ENCODE measurements around the gene RHOBTB1.

GRCh38 chr10:60908031-60908430 lies 36.0 kb downstream of the RHOBTB1 start:
- TF ChIP-seq, protein P1, sequence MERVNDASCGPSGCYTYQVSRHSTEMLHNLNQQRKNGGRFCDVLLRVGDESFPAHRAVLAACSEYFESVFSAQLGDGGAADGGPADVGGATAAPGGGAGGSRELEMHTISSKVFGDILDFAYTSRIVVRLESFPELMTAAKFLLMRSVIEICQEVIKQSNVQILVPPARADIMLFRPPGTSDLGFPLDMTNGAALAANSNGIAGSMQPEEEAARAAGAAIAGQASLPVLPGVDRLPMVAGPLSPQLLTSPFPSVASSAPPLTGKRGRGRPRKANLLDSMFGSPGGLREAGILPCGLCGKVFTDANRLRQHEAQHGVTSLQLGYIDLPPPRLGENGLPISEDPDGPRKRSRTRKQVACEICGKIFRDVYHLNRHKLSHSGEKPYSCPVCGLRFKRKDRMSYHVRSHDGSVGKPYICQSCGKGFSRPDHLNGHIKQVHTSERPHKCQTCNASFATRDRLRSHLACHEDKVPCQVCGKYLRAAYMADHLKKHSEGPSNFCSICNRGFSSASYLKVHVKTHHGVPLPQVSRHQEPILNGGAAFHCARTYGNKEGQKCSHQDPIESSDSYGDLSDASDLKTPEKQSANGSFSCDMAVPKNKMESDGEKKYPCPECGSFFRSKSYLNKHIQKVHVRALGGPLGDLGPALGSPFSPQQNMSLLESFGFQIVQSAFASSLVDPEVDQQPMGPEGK (CRISPR knock-in tag; IDR thresholded peaks at IDR 0.05; ENCODE audit: borderline replicate concordance), result no peak
- TF ChIP-seq GLIS3 (CRISPR knock-in tag; IDR thresholded peaks at IDR 0.05), result no peak
- no peak for TF ChIP-seq ZNF8 (CRISPR knock-in tag; IDR thresholded peaks at IDR 0.05)
- no peak for TF ChIP-seq ARNTL (CRISPR knock-in tag; IDR thresholded peaks at IDR 0.05; ENCODE audit: borderline replicate concordance, low read depth)

All from SK-N-SH treated with all-trans-retinoic acid at 6 μM for 48 hours (cell line).